ENCODE data around the gene TXNL1.

- TF ChIP-seq YY1 (IDR thresholded peaks at IDR 0.05; ENCODE audit: insufficient read depth, insufficient read length) (no peak), ZNF274 (IDR thresholded peaks at IDR 0.05; ENCODE audit: low read depth, low read length) (no peak)
These were observed 3.4 kb upstream of the TXNL1 start for GRCh38 chr18:56641714-56642337.
